HG03045 (cell line): ENCODE measurements around the gene GRIK2.

Experiments
- ATAC-seq: cut with Tn5 transposase; IDR thresholded peaks from one replicate; pipeline ENCODE4 v1.9.1; 2021; ENCODE audit warnings: mild to moderate bottlenecking, moderate library complexity; ENCODE audit not compliant: unreplicated experiment

Gene GRIK2

GRCh38 chr6:101454106-101454676 lies 60.7 kb downstream of the GRIK2 start:
- no peak for ATAC-seq

GRCh38 chr6:101458336-101458735 lies 64.8 kb downstream of the GRIK2 start:
- no peak for ATAC-seq

- no peak for ATAC-seq
Measured at GRCh38 chr6:101458826-101459225, 65.3 kb downstream of the GRIK2 start.

- no peak for ATAC-seq
Measured at GRCh38 chr6:101462576-101462975, 69.1 kb downstream of the GRIK2 start.

GRCh38 chr6:101465863-101466262 lies 72.4 kb downstream of the GRIK2 start:
- no peak for ATAC-seq

GRCh38 chr6:101477436-101477835 lies 83.9 kb downstream of the GRIK2 start:
- ATAC-seq = no peak

GRCh38 chr6:101478891-101479290 lies 85.4 kb downstream of the GRIK2 start:
- no peak for ATAC-seq

- ATAC-seq = no peak
Measured at GRCh38 chr6:101482606-101483005, 89.1 kb downstream of the GRIK2 start.

GRCh38 chr6:101484781-101485180 lies 91.3 kb downstream of the GRIK2 start:
- no peak for ATAC-seq

- ATAC-seq = no peak
Measured at GRCh38 chr6:101486124-101486523, 92.6 kb downstream of the GRIK2 start.

- no peak for ATAC-seq
Measured at GRCh38 chr6:101486726-101487125, 93.2 kb downstream of the GRIK2 start.

GRCh38 chr6:101489456-101489855 lies 95.9 kb downstream of the GRIK2 start:
- ATAC-seq = no peak

GRCh38 chr6:101490857-101491256 lies 97.3 kb downstream of the GRIK2 start:
- no peak for ATAC-seq

GRCh38 chr6:101502818-101503217 lies 109.3 kb downstream of the GRIK2 start:
- ATAC-seq = no peak

GRCh38 chr6:101509536-101509935 lies 116.0 kb downstream of the GRIK2 start:
- ATAC-seq = no peak

- ATAC-seq = no peak
Measured at GRCh38 chr6:101513181-101513580, 119.7 kb downstream of the GRIK2 start.

GRCh38 chr6:101516578-101516977 lies 123.1 kb downstream of the GRIK2 start:
- no peak for ATAC-seq

GRCh38 chr6:101517632-101518031 lies 124.1 kb downstream of the GRIK2 start:
- ATAC-seq = no peak

- no peak for ATAC-seq
Measured at GRCh38 chr6:101522254-101522653, 128.7 kb downstream of the GRIK2 start.

GRCh38 chr6:101527467-101527866 lies 134.0 kb downstream of the GRIK2 start:
- no peak for ATAC-seq

GRCh38 chr6:101528801-101529200 lies 135.3 kb downstream of the GRIK2 start:
- no peak for ATAC-seq

- no peak for ATAC-seq
Measured at GRCh38 chr6:101531538-101531937, 138.0 kb downstream of the GRIK2 start.

GRCh38 chr6:101534386-101534785 lies 140.9 kb downstream of the GRIK2 start:
- ATAC-seq = no peak
